HG03060 (cell line): ENCODE data around the gene CST1.
"Not testable (repeated sequence)": the region's sequence is repeated elsewhere in the genome, so short reads cannot be mapped to it uniquely, and the experiment has no call there.

Experiments used
- ATAC-seq: cut with Tn5 transposase; IDR thresholded peaks from one replicate; pipeline ENCODE4 v1.9.1; 2021; ENCODE audit warnings: low read depth, moderate number of reproducible peaks; ENCODE audit not compliant: unreplicated experiment

The CST1 gene

DNA sequence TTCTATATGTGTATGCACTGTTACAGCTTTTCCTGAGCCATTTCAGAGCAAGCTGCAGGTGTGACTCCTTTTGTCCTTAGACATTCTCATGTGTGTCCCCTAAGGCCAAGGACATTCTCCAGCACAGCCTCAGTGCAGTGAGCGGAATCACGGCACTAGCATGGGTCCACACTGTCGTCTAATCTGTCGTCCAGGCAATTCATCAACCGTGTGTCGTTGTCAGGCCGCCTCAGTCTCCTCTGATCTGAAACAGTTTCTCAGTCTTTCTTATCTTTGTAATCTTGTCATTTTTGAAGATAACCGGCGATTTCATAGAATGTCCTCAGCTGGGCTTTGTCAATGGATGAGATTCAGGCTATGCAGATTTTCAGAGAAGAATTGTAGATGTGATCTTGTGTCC is 31.4 kb downstream of the CST1 start:
- not testable (repeated sequence) for ATAC-seq

DNA sequence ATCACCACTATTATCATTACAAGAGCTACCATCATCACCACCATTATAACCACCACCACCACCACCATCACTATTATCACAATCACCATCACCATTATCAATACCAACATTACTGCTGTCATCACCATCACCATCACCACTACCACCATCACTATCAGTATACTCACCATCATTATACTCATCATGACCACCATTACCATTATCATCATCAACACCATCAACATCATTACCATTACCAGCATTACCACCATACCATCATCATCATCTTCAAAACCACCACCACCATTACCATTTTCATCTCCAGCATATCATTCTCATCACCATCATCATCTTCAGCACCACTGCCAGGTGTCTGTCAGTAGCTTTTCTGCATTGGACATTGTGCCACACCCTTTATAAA is 39.0 kb downstream of the CST1 start:
- not testable (repeated sequence) for ATAC-seq

DNA sequence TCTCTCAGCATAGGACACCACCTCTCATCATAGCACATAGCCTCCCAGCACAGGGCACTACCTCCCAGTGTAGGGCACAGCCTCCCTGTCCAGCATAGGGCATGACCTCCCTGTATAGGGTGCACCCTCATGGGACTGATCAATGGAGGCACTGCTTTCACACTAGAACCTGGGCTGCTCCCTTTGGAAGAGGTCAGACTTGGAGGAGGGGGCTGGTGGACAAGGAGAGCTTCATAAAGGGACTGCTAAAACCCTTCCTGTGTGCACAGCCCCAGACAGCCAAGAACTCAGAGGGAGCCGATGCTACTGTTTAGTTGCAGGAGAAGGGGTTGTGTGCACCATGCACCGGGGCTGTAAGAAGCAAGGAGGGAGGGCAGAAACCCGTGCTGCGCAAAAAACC is 40.0 kb downstream of the CST1 start:
- no peak for ATAC-seq

- no peak for ATAC-seq
These were observed 44.8 kb downstream of the CST1 start for GRCh38 chr20:23705895-23706294.

DNA sequence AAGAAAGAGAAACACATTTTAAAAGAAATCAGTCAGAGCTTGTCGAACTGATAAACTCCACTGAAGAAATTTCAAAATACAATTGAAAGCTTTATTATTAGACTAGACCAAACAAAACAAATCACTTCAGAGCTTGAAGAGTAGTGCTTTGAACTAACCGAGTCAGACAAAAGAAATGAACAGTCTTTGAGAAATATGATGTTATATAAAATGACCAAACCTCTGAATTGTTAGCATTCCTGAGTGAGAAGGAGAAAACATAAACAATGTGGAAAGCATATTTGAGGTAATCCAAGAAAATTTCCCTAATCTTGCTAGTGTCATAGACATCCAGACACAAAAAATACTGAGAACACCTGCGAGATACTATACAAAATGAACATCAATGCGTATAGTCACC is 48.7 kb downstream of the CST1 start:
- ATAC-seq = no peak

- no peak for ATAC-seq
These were observed 49.8 kb downstream of the CST1 start for GRCh38 chr20:23700931-23701330.

DNA sequence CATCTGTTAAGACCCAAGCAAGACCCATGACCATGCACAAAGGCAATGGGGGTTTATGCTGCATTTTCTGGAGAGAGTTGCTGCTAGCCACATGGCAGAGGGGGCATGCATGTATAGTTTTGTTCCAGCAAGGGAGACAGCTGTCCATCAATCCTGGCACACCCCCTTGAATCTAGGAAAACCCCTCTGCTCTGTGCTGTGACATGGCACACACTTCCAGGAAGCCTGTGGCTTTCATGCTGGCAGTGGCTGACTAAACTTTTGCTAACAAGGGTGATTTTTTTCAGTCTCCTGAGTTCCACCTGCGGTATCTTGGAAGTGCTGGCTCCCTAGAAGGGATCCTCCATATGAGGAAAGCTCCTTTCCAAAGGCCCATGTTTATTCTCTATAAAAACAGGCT is 52.8 kb downstream of the CST1 start:
- no peak for ATAC-seq
